ENCODE data around the gene FRMD4A. TPM values are rescaled to one million over a fixed set of nuclear protein-coding genes. Genes with fewer than 3 reads are reported as not detected.

Gene FRMD4A
- total RNA-seq, 1 experiment from 2014 or later, result 0.23 TPM

- H3K4me1 Mint-ChIP-seq (ENCODE audit: insufficient read depth, unreplicated experiment), result no peaks in the 10 kb centered on the region
- ChIA-PET POLR2A (no interaction called here), CTCF (no interaction called here)
- DNase-seq (ENCODE audit: unreplicated experiment), result no peak
- no TSS peak for BruUV-seq (replicated peaks)
- no peak for TF ChIP-seq CTCF (IDR thresholded peaks at IDR 0.05; ENCODE audit: unreplicated experiment)
- H3K27me3 Mint-ChIP-seq (ENCODE audit: insufficient read depth, unreplicated experiment), result no peaks in the 10 kb centered on the region
- intact Hi-C loops (cut with micrococcal nuclease), result no loop called here
- H3K4me3 Mint-ChIP-seq (ENCODE audit: unreplicated experiment), result no peak overlapping the region
- H3K9me3 Mint-ChIP-seq (ENCODE audit: unreplicated experiment), result no peaks in the 10 kb centered on the region
- no peaks in the 10 kb centered on the region for H3K36me3 Mint-ChIP-seq (ENCODE audit: insufficient read depth, unreplicated experiment)
- no peak overlapping the region for H3K27ac Mint-ChIP-seq (ENCODE audit: low read depth, unreplicated experiment)
Observed at GRCh38 chr10:13837966-13838365, 492.8 kb downstream of the FRMD4A start.

- TF ChIP-seq CTCF (IDR thresholded peaks at IDR 0.05; ENCODE audit: unreplicated experiment), result no peak
- DNase-seq (ENCODE audit: unreplicated experiment), result no peak
- intact Hi-C loops (cut with micrococcal nuclease), result no loop called here
- POLR2A ChIA-PET, result no interaction called here
- H3K27ac Mint-ChIP-seq (ENCODE audit: low read depth, unreplicated experiment), result no peak overlapping the region
- H3K9me3 Mint-ChIP-seq (ENCODE audit: unreplicated experiment), result no peaks in the 10 kb centered on the region
- BruUV-seq (replicated peaks), result no TSS peak
- no peaks in the 10 kb centered on the region for H3K4me1 Mint-ChIP-seq (ENCODE audit: insufficient read depth, unreplicated experiment)
- no peaks in the 10 kb centered on the region for H3K36me3 Mint-ChIP-seq (ENCODE audit: insufficient read depth, unreplicated experiment)
- CTCF ChIA-PET, result no interaction called here
- H3K27me3 Mint-ChIP-seq (ENCODE audit: insufficient read depth, unreplicated experiment), result no peaks in the 10 kb centered on the region
- no peak overlapping the region for H3K4me3 Mint-ChIP-seq (ENCODE audit: unreplicated experiment)
Observed at GRCh38 chr10:13834581-13835286, 496.0 kb downstream of the FRMD4A start.

- POLR2A ChIA-PET, result no interaction called here
- Mint-ChIP-seq H3K27me3 (ENCODE audit: insufficient read depth, unreplicated experiment) (no peaks in the 10 kb centered on the region), H3K27ac (ENCODE audit: low read depth, unreplicated experiment) (no peak overlapping the region), H3K4me3 (ENCODE audit: unreplicated experiment) (no peak overlapping the region), H3K4me1 (ENCODE audit: insufficient read depth, unreplicated experiment) (no peaks in the 10 kb centered on the region), H3K9me3 (ENCODE audit: unreplicated experiment) (no peaks in the 10 kb centered on the region), H3K36me3 (ENCODE audit: insufficient read depth, unreplicated experiment) (no peaks in the 10 kb centered on the region)
- BruUV-seq (replicated peaks), result no TSS peak
- CTCF ChIA-PET, result interaction anchor here (0.7 to 0.8 kb wide), 2 partner anchors 11 to 262 kb away, joined by 3 read pairs; no protein-coding TSS in a partner anchor
- intact Hi-C loops (cut with micrococcal nuclease), result no loop called here
- no peak for TF ChIP-seq CTCF (IDR thresholded peaks at IDR 0.05; ENCODE audit: unreplicated experiment)
- no peak for DNase-seq (ENCODE audit: unreplicated experiment)
Observed at GRCh38 chr10:13831711-13832141, 499.0 kb downstream of the FRMD4A start.

GRCh38 chr10:13830385-13830784, 500.3 kb downstream of the FRMD4A start:
- intact Hi-C loops (cut with micrococcal nuclease), result no loop called here
- Mint-ChIP-seq H3K9me3 (ENCODE audit: unreplicated experiment) (no peaks in the 10 kb centered on the region), H3K27me3 (ENCODE audit: insufficient read depth, unreplicated experiment) (no peaks in the 10 kb centered on the region), H3K4me1 (ENCODE audit: insufficient read depth, unreplicated experiment) (no peaks in the 10 kb centered on the region), H3K27ac (ENCODE audit: low read depth, unreplicated experiment) (no peak overlapping the region), H3K4me3 (ENCODE audit: unreplicated experiment) (no peak overlapping the region), H3K36me3 (ENCODE audit: insufficient read depth, unreplicated experiment) (no peaks in the 10 kb centered on the region)
- no peak for TF ChIP-seq CTCF (IDR thresholded peaks at IDR 0.05; ENCODE audit: unreplicated experiment)
- POLR2A ChIA-PET, result no interaction called here
- CTCF ChIA-PET, result interaction anchor here (0.7 to 0.9 kb wide), 2 partner anchors 24 to 221 kb away, joined by 3 read pairs; no protein-coding TSS in a partner anchor
- no TSS peak for BruUV-seq (replicated peaks)
- no peak for DNase-seq (ENCODE audit: unreplicated experiment)

Data from MCF 10A (cell line).